ENCODE results near the gene WLS. TPM values are rescaled to one million over a fixed set of nuclear protein-coding genes. Genes with fewer than 3 reads are reported as not detected.

Gene WLS
- total RNA-seq, 8 experiments from 2014 or later: 13.4 to 430 (median 75.4) TPM

DNA sequence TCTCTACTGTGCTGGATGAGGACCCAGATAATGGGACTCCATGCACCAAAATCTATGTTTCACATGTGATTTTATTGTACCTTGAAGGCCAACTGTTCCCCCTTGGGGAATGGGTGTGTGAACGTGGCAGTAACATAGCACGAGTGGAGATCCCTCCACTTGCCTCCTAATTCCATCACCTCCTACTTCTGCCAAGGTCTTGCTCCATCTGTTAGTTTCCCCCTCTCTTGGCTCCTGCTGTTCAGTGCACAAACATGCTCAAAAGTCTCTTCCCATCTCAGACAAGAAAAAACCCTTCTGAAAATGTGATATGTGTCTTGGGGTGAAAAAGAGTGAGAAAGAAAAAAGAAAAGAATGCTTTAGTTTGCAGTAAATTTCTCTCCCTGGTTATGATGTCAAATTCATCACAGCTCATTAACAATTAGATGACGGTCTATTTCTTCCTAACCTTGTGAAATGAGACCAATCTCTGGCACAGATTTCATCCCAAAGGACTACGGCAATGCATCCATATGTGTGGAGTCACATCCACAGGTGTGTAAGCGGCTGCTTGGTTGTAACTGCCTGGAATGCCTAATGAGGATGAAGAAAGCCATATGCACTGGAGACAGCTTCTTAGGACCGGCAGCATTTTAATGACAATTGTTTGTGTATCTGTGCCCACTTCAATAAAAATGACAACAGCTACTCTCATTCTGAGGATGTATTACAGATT lies 102.6 kb downstream of the WLS start:
- Histone ChIP-seq H3K27ac (no peak overlapping the region), H3K4me1 (replicated peaks in 1 of 2) (peaks cover 0 to 2% of the 10 kb centered on the region in 2 donors), H3K4me3 (no peak overlapping the region)
- ATAC-seq (replicated peaks in 6 of 8): no peak
- 59 to 100% (median 89%) methylated on average over 1 to 6 of the region's 6 CpGs; no CpG with 5 or more reads in 1 of the 10 experiments for WGBS, 10 experiments
- in situ Hi-C loops (cut with MboI; ENCODE audit: low pct_unique_long_range_greater_than_20kb in 2 of 9, low sequenced_read_pairs in 9 of 9, unreplicated experiment in 9 of 9): loop anchor here in 5 of 9 experiments (10.0 to 25.0 kb wide), 3 partner anchors 195 to 208 kb away; no protein-coding TSS in a partner anchor

DNA sequence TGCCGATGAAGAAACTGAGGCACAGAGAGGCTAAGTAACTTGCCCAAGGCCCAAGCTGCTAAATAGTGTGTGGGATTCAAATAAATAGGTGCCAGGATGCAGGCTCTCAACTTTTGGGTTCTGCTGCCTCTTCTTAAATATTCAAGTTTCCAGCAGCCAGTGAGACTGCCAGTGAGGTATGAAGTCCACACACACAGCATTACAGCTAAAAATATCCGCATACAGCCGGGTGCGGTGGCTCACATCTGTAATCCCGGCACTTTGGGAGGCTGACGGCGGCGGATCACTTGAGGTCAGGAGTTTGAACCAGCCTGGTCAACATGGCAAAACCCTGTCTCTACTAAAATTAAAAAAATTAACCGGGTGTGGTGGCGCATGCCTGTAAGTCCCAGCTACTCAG lies 103.5 kb downstream of the WLS start:
- Histone ChIP-seq H3K4me1 (replicated peaks in 1 of 2) (peaks cover 0 to 2% of the 10 kb centered on the region in 2 donors), H3K27ac (no peak overlapping the region), H3K4me3 (no peak overlapping the region)
- ATAC-seq (replicated peaks in 6 of 8): peak in 3 of 8 experiments; percentile 37 to 52 (median 50)
- in situ Hi-C loops (cut with MboI; ENCODE audit: low pct_unique_long_range_greater_than_20kb in 2 of 9, low sequenced_read_pairs in 9 of 9, unreplicated experiment in 9 of 9): loop anchor here in 5 of 9 experiments (10.0 to 25.0 kb wide), 3 partner anchors 196 to 208 kb away; no protein-coding TSS in a partner anchor
- 33 to 100% (median 81%) methylated on average over 1 to 10 of the region's 10 CpGs for WGBS, 10 experiments

DNA sequence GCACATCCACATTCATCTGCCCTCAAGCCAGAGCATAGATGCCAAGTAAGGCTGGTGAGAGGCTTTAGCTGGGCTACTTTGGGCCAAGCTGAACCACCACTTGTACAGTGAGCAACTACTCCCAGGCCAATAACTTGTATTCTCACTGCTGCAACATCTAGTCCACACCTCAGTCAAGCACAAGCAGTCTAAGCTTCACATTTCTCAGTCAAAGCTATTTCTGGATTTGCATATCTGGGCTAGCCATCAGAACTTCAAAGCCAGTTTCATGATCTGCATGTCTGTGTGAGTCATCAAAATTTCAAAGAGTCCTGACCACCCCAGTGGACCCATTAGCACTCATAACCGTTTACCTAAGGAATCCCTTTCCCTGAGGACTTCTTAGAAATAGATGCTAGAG lies 104.2 kb downstream of the WLS start:
- Histone ChIP-seq H3K4me1 (replicated peaks in 1 of 2) (peaks cover 0 to 2% of the 10 kb centered on the region in 2 donors), H3K27ac (no peak overlapping the region), H3K4me3 (no peak overlapping the region)
- peak in 6 of 8 experiments; percentile 40 to 97 (median 76) for ATAC-seq (replicated peaks in 6 of 8)
- in situ Hi-C loops (cut with MboI; ENCODE audit: low pct_unique_long_range_greater_than_20kb in 2 of 9, low sequenced_read_pairs in 9 of 9, unreplicated experiment in 9 of 9): loop anchor here in 5 of 9 experiments (10.0 to 25.0 kb wide), 3 partner anchors 197 to 209 kb away; no protein-coding TSS in a partner anchor
- 0 to 19% (median 10%) methylated on average over 1 of the region's 1 CpG; no CpG with 5 or more reads in 6 of the 10 experiments for WGBS, 10 experiments

DNA sequence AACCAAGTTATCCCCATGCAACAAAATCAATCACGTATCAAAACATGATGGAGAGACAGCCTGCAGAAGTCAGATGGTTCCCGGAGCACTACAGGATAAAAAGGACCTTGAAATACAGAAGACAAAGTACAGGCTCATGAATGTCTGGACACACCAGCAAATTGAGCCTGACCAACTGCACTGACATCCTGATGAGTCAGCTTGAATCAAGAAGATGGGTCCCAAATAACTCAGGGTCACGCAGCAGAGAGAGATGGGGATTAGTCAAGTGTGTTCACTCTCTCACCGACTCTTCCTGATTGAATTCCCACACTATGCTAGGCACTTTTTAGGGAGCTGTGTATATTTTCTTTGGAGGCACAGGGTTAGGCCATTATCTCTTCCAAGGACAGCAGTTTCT lies 110.8 kb downstream of the WLS start:
- H3K4me1 ChIP-seq (replicated peaks in 1 of 2): no peaks in the 10 kb centered on the region
- 50 to 100% (median 83%) methylated on average over 1 to 4 of the region's 4 CpGs; no CpG with 5 or more reads in 2 of the 10 experiments for WGBS, 10 experiments
- no peak overlapping the region for H3K4me3 ChIP-seq
- in situ Hi-C loops (cut with MboI; ENCODE audit: low pct_unique_long_range_greater_than_20kb in 2 of 9, low sequenced_read_pairs in 9 of 9, unreplicated experiment in 9 of 9): loop anchor here (5.0 to 25.0 kb wide), 9 partner anchors 201 to 584 kb away; partner anchors contain the start of genes GNG12 (in 1 of the 9) and RPE65 (in 1 of the 9)
- H3K27ac ChIP-seq: no peak overlapping the region
- ATAC-seq (replicated peaks in 6 of 8): no peak

DNA sequence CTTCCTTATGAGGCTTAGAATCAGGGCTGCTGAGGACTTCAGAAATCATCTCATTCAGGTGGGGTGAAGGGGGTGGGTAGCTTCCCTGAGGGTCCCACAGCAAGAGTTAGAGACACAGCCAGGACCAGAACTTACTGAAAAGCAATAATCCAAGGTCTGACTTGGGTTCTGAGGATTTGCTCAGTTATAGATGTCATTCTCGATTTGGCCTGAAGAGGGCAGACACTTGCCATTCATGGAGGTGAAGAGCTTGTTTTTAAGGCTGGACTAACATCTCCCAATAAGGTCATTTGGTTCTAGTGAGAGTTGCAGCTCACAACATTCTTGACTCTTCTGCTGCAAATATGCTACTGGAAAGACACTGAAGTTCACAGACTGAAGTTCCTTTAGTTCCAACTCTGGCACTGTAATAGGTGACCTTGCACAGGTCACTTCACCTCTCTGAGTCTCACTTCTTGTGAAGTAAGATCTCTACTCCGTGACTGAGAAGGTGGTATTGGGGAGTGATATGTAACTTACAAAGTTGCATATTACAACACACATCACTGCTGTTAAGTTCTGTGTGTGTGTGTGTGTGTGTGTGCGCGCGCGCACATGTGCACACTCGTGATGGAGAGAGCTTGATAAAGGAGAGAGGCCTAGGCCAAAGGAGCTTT lies 112.1 kb downstream of the WLS start:
- no peak overlapping the region for H3K4me3 ChIP-seq
- H3K4me1 ChIP-seq (replicated peaks in 1 of 2): no peaks in the 10 kb centered on the region
- H3K27ac ChIP-seq: no peak overlapping the region
- peak; percentile 74 to 86 (median 78) for ATAC-seq (replicated peaks in 6 of 8)
- WGBS, 10 experiments: 0 to 65% (median 53%) methylated on average over 1 to 7 of the region's 7 CpGs; no CpG with 5 or more reads in 3 of the 10 experiments
- in situ Hi-C loops (cut with MboI; ENCODE audit: low pct_unique_long_range_greater_than_20kb in 2 of 9, low sequenced_read_pairs in 9 of 9, unreplicated experiment in 9 of 9): loop anchor here (5.0 to 25.0 kb wide), 9 partner anchors 202 to 583 kb away; partner anchors contain the start of genes GNG12 (in 1 of the 9) and RPE65 (in 1 of the 9)

DNA sequence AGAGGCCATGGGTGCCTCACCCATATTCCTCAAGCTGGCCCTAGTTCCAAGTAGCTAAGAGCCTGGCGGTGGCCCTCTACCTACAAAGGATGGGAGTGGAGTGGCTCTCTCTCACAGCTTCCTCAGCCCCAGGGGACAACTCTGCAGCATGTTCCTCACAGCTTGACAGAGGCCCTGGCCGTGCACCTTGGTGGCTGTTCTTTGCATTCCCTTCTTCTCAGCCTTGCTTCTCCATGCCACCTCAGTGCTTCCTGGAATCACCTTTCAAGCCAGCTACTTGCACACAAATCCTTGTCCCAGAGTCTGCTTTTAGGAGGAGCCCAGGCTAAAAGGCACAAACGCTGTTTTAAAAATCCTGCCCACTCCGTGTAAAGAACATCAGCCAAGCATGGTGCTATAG lies 112.9 kb downstream of the WLS start:
- 82 to 100% (median 91%) methylated on average over 2 to 4 of the region's 4 CpGs; no CpG with 5 or more reads in 4 of the 10 experiments for WGBS, 10 experiments
- ATAC-seq (replicated peaks in 6 of 8): no peak
- H3K27ac ChIP-seq: no peak overlapping the region
- no peaks in the 10 kb centered on the region for H3K4me1 ChIP-seq (replicated peaks in 1 of 2)
- in situ Hi-C loops (cut with MboI; ENCODE audit: low pct_unique_long_range_greater_than_20kb in 2 of 9, low sequenced_read_pairs in 9 of 9, unreplicated experiment in 9 of 9): loop anchor here in 8 of 9 experiments (10.0 to 25.0 kb wide), 8 partner anchors 218 to 582 kb away; partner anchors contain the start of genes GNG12 (in 1 of the 8) and RPE65 (in 1 of the 8)
- no peak overlapping the region for H3K4me3 ChIP-seq

DNA sequence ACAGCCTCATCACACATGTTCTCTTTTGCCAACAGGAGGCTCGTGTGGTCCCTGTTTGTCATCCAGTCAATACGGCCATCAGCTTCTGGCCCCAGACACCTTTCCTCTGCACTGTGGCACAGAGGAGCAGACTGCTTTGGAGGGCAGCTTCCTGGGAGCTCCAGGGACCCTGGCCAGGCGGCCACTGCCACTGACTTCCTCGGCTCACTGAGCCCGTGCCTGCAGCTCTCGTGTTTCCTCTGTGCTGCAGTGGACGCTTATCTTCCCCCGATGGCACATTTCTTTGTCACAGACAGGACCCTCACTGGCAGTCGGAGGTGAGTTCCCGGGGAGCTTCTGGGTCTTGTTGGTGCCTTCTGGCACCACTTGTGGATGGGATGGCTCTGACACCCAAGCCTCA lies 114.9 kb downstream of the WLS start:
- no peak overlapping the region for H3K27ac ChIP-seq
- 50 to 100% (median 60%) methylated on average over 1 to 9 of the region's 10 CpGs; no CpG with 5 or more reads in 3 of the 10 experiments for WGBS, 10 experiments
- in situ Hi-C loops (cut with MboI; ENCODE audit: low pct_unique_long_range_greater_than_20kb in 2 of 9, low sequenced_read_pairs in 9 of 9, unreplicated experiment in 9 of 9): loop anchor here in 8 of 9 experiments (10.0 to 25.0 kb wide), 8 partner anchors 220 to 580 kb away; partner anchors contain the start of genes GNG12 (in 1 of the 8) and RPE65 (in 1 of the 8)
- ATAC-seq (replicated peaks in 6 of 8): no peak
- H3K4me1 ChIP-seq (replicated peaks in 1 of 2): no peaks in the 10 kb centered on the region
- no peak overlapping the region for H3K4me3 ChIP-seq

DNA sequence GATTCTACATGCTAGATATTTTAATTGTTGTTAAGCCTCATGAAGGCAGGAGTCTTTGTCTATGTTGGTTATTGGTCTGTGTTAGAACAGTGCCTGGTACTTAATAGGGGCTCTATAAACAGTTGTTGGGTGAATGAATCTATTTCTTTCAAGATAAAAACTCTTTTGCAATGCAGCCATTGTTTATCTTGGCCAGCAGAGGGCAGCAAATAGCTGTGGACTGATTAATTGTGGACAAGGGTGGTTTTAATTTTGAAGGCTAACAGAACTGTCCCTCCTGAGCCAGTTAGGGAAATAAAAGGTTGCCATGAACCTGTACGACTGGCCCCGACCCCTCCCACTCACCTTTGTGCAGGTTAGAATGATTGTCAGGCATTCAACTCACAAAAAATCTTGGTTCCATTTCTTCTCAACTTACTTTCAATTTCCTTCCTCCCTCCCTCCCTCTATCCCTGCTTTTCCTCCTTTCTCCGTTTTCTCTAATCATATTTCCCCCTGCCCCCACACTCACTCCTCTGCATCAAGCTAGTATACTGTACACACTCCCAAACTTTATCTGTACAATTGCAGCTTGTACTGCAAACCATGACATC lies 115.6 kb downstream of the WLS start:
- Histone ChIP-seq H3K4me3 (no peak overlapping the region), H3K27ac (no peak overlapping the region), H3K4me1 (replicated peaks in 1 of 2) (peaks cover 0 to under 1% of the 10 kb centered on the region in 2 donors)
- peak in 1 of 8 experiments; percentile 3 for ATAC-seq (replicated peaks in 6 of 8)
- in situ Hi-C loops (cut with MboI; ENCODE audit: low pct_unique_long_range_greater_than_20kb in 2 of 9, low sequenced_read_pairs in 9 of 9, unreplicated experiment in 9 of 9): loop anchor here in 8 of 9 experiments (10.0 to 25.0 kb wide), 8 partner anchors 221 to 579 kb away; partner anchors contain the start of genes GNG12 (in 1 of the 8) and RPE65 (in 1 of the 8)
- 0 to 83% (median 14%) methylated on average over 1 to 3 of the region's 3 CpGs; no CpG with 5 or more reads in 1 of the 10 experiments for WGBS, 10 experiments

DNA sequence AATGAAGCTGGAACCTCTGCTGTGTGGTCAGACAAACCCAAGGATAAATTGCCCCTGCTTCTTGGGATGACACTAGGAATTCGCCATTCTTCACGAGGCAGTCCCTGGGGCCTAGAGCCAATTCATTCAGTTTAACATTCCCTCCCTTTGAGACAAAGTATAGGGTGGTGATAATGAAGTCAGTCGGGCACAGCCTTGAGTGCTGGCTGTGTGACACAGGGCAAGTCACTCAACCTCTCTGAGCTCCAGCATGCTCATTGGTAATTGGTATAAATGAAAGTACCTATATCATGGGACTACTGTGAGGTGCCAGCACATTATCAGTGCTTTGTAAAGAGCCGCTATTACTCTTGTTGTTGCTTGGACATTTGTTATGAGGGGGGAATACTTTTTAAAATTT lies 117.0 kb downstream of the WLS start:
- H3K27ac ChIP-seq: no peak overlapping the region
- 30 to 100% (median 81%) methylated on average over 1 to 4 of the region's 4 CpGs for WGBS, 10 experiments
- H3K4me1 ChIP-seq (replicated peaks in 1 of 2): peaks cover 8% of the 10 kb centered on the region in 2 donors
- no peak overlapping the region for H3K4me3 ChIP-seq
- no peak for ATAC-seq (replicated peaks in 6 of 8)
- in situ Hi-C loops (cut with MboI; ENCODE audit: low pct_unique_long_range_greater_than_20kb in 2 of 9, low sequenced_read_pairs in 9 of 9, unreplicated experiment in 9 of 9): loop anchor here in 8 of 9 experiments (10.0 to 25.0 kb wide), 8 partner anchors 222 to 578 kb away; partner anchors contain the start of genes GNG12 (in 1 of the 8) and RPE65 (in 1 of the 8)

DNA sequence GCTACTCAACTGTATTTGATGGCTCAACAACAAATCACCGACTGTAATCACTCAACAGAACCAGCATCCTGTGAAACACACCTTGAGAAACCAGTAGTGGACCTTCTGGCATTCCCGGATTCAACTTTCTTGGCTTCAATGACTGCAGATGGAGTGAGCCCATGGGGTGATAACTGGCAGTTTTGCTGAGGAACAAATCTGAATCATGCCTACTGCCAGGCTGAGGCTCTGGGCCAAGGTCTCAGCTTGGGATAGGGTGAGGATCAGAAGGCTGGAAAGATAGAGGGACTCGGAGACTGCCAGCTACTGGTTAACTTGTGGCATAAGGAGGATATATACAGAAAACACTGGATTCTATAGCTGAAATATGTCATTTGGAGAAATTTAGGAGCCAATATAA lies 118.4 kb downstream of the WLS start:
- peaks cover 8% of the 10 kb centered on the region in 2 donors for H3K4me1 ChIP-seq (replicated peaks in 1 of 2)
- H3K4me3 ChIP-seq: no peak overlapping the region
- H3K27ac ChIP-seq: no peak overlapping the region
- in situ Hi-C loops (cut with MboI; ENCODE audit: low pct_unique_long_range_greater_than_20kb in 2 of 9, low sequenced_read_pairs in 9 of 9, unreplicated experiment in 9 of 9): loop anchor here in 8 of 9 experiments (10.0 to 25.0 kb wide), 8 partner anchors 223 to 577 kb away; partner anchors contain the start of genes GNG12 (in 1 of the 8) and RPE65 (in 1 of the 8)
- ATAC-seq (replicated peaks in 6 of 8): no peak
- 67 to 100% (median 93%) methylated on average over 1 to 3 of the region's 3 CpGs; no CpG with 5 or more reads in 1 of the 10 experiments for WGBS, 10 experiments

DNA sequence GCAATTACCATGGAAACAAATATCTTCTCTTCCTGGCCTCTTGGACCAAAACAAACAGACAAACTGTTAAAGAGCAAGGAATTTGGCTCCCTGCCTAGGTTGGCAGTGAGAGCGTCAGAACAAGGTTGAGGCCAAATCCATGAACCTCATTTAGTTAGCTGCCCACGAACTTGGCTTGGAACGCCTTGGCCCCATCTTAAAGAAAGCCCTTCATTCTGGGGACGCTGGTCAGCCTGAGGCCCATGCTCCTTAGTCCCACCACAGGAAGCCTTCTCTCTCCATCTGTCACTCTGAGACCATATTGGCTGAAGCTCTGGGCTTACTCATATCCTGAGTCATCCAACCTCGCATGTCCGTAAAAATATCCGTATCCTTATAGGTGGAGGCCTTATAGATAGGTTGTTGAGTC lies 119.5 kb downstream of the WLS start:
- Histone ChIP-seq H3K4me3 (no peak overlapping the region), H3K4me1 (replicated peaks in 1 of 2) (peaks cover 8% of the 10 kb centered on the region in 2 donors), H3K27ac (no peak overlapping the region)
- in situ Hi-C loops (cut with MboI; ENCODE audit: low pct_unique_long_range_greater_than_20kb in 2 of 9, low sequenced_read_pairs in 9 of 9, unreplicated experiment in 9 of 9): loop anchor here in 8 of 9 experiments (10.0 to 25.0 kb wide), 8 partner anchors 224 to 576 kb away; partner anchors contain the start of genes GNG12 (in 1 of the 8) and RPE65 (in 1 of the 8)
- 7 to 100% (median 81%) methylated on average over 3 to 7 of the region's 7 CpGs; no CpG with 5 or more reads in 4 of the 10 experiments for WGBS, 10 experiments
- ATAC-seq (replicated peaks in 6 of 8): peak in 2 of 8 experiments; percentile 26 to 33
